GM21737 (cell line): ENCODE measurements around the gene GALNTL6.

Experiments used
- ATAC-seq: cut with Tn5 transposase; IDR thresholded peaks from one replicate; pipeline ENCODE4 v1.9.1; 2021; ENCODE audit warnings: mild to moderate bottlenecking, moderate library complexity; ENCODE audit not compliant: unreplicated experiment

GALNTL6 gene

DNA sequence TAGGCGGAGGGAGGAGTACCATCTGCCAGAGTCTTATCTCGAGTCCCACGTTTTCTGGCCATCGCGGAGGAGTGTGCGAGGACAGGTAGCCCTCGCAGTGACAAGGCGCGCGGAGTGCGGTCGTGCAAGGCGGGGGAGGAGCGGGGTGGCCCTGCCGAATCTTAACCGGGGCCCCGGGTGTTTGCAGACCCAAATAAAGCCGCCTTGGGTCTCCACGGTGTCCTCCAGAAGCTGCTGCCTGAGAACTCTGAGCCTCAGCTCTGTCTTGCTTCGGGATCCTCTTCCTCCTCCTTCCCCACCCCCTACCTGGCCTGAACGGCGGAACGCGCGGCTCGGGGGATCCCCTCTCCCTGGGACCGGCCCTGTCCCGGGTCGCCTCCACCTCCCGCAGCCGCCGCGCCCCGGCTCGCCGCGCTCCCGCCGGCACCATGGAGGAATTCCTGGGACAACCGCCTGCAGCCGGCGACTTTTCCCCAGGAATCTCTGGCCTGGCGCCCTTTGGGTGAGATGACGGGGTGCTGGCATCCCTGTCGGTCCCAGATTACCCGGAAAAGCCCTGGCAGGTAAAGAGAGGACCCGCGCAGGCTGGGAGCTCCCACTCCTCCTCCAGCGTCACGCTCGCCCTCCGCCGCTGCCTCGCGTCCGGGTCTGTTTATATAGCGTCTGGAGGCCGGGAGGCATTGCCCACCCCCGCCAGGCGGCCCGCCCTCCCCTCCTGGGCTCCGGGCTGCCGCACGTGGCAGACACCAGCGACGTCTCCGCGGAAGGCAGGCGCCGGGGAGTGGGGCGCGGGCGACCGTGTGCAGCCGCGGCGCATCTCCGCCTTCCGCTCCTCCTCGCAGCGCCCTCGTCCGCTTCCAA lies at the start of gene GALNTL6:
TSS of gene GALNTL6 (plus strand) at position 740 of the 861 bp plus-strand sequence.
- ATAC-seq = no peak

- no peak for ATAC-seq
Measured at GRCh38 chr4:171765514-171765913, 47.7 kb upstream of the GALNTL6 start.

DNA sequence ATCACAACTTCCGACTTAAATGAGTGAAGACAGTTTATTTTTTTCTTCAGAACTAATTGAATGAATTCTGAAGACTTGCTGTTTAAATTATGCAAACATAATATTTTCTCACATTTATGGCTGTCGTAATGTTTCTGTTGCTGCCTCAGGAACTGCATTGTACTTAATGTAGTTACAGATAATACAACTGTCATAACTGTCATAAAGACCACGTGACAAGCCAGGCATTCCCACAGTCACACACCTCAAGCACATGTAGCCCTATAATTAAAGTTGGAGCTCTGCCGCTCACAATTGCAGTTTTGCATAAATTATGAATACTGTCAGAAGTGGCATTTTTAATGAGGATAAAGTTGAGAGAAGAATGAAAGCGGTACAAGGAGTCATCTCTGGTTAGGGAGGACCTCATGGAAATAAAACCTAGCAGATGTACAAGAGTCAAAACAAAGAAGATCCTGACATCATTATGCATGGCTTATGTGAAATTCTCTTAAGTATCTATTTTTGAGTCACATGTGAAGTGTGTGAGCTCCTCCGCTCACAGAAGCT lies 38.5 kb upstream of the GALNTL6 start:
- ATAC-seq = no peak

GRCh38 chr4:171779301-171779700 lies 33.9 kb upstream of the GALNTL6 start:
- no peak for ATAC-seq

- ATAC-seq = no peak
Measured at GRCh38 chr4:171785388-171785787, 27.8 kb upstream of the GALNTL6 start.

GRCh38 chr4:171793723-171794122 lies 19.5 kb upstream of the GALNTL6 start:
- ATAC-seq = no peak

GRCh38 chr4:171794528-171794927 lies 18.7 kb upstream of the GALNTL6 start:
- no peak for ATAC-seq

- no peak for ATAC-seq
Measured at GRCh38 chr4:171809854-171810253, 3.4 kb upstream of the GALNTL6 start.

DNA sequence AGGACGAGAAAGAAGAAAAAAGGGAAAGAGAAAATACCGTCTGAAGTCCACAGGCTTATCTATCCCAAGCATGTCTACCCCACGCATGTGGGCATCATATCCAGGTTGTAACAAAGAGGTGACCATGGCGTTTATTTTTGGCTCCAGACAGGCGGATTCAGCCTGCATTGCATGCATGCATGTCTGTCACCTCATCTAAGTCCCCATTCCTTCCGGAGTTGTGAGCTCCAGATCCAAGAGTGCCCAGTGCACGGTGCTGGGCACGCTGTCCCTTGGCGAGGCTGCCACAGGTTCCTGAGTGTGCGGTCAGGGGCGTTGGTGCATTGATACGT lies 905 bp upstream of the GALNTL6 start:
- no peak for ATAC-seq

DNA sequence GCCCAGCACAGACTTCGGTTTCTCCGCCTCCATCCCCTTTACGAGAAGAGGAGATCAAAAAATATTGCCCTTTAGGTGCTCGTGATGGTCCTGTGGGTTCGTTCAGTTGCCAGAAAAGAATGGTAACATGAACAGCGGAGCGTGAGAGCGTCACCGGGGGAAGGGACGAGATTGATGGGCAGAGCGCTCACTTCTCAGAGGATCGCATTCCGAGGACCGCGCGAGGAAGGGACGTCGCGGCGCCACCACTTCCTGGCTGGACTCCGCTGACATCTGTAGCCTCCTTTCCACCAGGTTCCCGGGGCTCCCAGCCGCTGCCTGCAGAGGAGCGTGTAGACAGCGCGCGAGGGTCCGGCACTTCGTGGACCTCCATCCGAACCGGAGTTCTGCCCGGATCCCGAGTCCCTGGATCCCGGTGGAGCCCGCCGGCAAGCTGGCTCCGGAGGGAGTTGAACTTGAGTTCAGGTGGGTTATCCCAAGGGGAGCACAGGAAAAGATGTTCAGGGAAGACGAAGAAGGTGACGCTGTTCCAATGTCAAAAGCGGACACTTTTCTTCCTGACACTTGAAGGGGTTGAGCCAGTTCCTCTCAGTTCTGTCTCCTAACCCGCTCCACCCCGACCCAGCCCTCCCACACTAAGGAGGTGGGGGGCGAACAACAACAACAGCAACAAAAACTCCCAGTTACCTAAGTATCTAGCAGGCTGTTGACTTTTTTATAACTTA lies 484 bp downstream of the GALNTL6 start:
- no peak for ATAC-seq

GRCh38 chr4:171814545-171814944 lies 1.3 kb downstream of the GALNTL6 start:
- ATAC-seq = no peak

- no peak for ATAC-seq
Measured at GRCh38 chr4:171817026-171817425, 3.8 kb downstream of the GALNTL6 start.

GRCh38 chr4:171834640-171835039 lies 21.4 kb downstream of the GALNTL6 start:
- no peak for ATAC-seq

DNA sequence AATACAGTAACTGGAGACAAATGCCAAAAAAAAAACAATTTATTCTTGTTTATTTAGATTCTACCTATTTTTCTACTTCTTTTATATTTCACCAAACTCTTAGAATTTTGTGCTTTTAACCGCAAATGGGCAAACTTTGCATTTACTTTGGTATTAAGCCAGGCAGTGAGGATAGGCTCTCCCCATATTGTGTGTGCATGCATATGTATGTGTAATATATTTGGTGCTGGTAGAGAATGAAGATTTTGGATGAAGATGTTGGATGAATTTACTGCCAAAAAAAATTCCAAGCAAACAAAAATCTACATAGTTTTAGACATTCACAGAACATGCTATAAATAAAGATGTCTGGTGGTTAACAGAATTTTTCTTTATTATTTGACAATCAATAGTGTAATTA lies 30.3 kb downstream of the GALNTL6 start:
- no peak for ATAC-seq

GRCh38 chr4:171846232-171846631 lies 33.0 kb downstream of the GALNTL6 start:
- no peak for ATAC-seq

- ATAC-seq = no peak
Measured at GRCh38 chr4:171846893-171847292, 33.7 kb downstream of the GALNTL6 start.

DNA sequence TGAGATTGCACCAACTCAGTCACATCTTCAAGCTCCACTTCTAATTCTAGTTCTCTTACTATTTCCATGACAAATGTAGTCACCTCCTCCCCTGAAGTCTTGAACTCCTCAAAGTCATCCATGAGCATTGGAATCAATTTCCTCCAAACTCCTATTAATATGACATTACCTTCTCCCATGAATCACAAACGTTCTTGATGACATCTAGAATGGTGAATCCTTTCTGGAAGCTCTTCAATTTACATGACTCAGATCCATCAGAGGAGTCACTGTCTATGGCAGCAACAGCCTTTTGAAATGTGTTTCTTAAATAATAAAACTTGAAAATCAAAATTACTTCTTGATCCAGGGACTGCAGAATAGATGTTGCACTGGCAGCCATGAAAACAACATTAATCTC lies 34.5 kb downstream of the GALNTL6 start:
- ATAC-seq = no peak

GRCh38 chr4:171849686-171850222 lies 36.5 kb downstream of the GALNTL6 start:
- ATAC-seq = no peak

GRCh38 chr4:171851295-171851694 lies 38.1 kb downstream of the GALNTL6 start:
- ATAC-seq = no peak

GRCh38 chr4:171857302-171858012 lies 44.3 kb downstream of the GALNTL6 start:
- ATAC-seq = no peak

DNA sequence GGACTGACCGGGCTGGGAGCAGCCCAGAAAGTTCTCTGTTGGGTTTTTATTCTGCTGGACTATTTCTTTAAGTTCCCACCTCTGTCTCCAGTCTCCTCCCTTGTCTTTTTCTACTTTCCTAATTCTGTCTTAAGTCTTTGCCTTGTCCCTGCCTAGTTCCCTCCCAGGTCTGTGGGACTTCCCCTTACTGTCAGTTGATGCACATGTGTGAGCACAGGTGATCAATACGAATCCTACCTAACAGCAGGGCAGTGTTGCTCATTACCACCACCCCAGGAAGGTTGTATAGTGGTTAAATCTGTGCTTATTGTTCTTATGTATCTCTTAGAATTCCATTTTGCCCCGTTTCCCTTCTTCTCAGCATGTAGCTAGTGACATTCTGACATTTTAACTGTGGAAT lies 62.1 kb downstream of the GALNTL6 start:
- ATAC-seq = no peak
